OCI-LY3 (cell line): ENCODE results near the gene HSD11B1.

Experiments used
- H2AFZ ChIP-seq: fragments of 200-600, 300-600 bp; shearing (Covaris generic); 2 replicates; pipeline ENCODE4 v1.6.0; 2014; ENCODE audit warnings: antibody characterized with exemption, low read depth, low read length
- H3K27ac ChIP-seq: fragments of 200-600, 300-600 bp; sonication (generic); 2 replicates; pipeline ENCODE4 v1.5.1; 2014; ENCODE audit warnings: mild to moderate bottlenecking, low read length, moderate library complexity, mixed read lengths
- H3K27me3 ChIP-seq: fragments of 200-600, 300-600 bp; sonication (generic); 2 replicates; pipeline ENCODE4 v1.6.1; 2014; ENCODE audit warnings: low read depth, low read length, mixed read lengths
- H3K36me3 ChIP-seq: fragments of 200-600, 300-600 bp; sonication (generic); replicated peaks from 2 replicates; pipeline ENCODE3; 2014; ENCODE audit warnings: low read depth, low read length, mixed read lengths
- H3K4me1 ChIP-seq: fragments of 300-600, 200-600 bp; sonication (generic); 2 replicates; pipeline ENCODE4 v1.6.1; 2014; ENCODE audit warnings: low read length, mixed read lengths
- H3K4me2 ChIP-seq: fragments of 200-600, 300-600 bp; sonication (generic); 2 replicates; pipeline ENCODE4 v1.6.1; 2014; ENCODE audit warnings: low read length, mixed read lengths
- H3K4me3 ChIP-seq: fragments of 300-600, 200-600 bp; sonication (generic); 2 replicates; pipeline ENCODE4 v1.5.1; 2014; ENCODE audit warnings: antibody characterized with exemption, mild to moderate bottlenecking, low read length, moderate library complexity
- H3K79me2 ChIP-seq: fragments of 300-600, 200-600 bp; shearing (Covaris generic); 2 replicates; pipeline ENCODE4 v1.6.1; 2014; ENCODE audit warnings: mild to moderate bottlenecking, low read length, mixed read lengths
- H3K9ac ChIP-seq: fragments of 300-600, 200-600 bp; shearing (Covaris generic); 2 replicates; pipeline ENCODE4 v1.6.0; 2014; ENCODE audit warnings: mild to moderate bottlenecking, low read length, moderate library complexity
- H3K9me3 ChIP-seq: fragments of 200-600, 300-600 bp; shearing (Covaris generic); 2 replicates; pipeline ENCODE4 v1.6.1; 2014; ENCODE audit warnings: low read length, mixed read lengths; ENCODE audit not compliant: insufficient read depth
- H4K20me1 ChIP-seq: fragments of 200-600, 300-600 bp; sonication (generic); 2 replicates; pipeline ENCODE4 v1.6.1; 2016; ENCODE audit warnings: low read length, mixed read lengths; ENCODE audit not compliant: insufficient read depth
- CTCF ChIP-seq: fragments of 200-600, 300-600 bp; sonication (generic); IDR thresholded peaks from 2 replicates; pipeline ENCODE4 v1.5.1; 2014; ENCODE audit warnings: antibody characterized with exemption, low read length, low read depth
- EZH2phosphoT487 ChIP-seq: fragments of 200-600 bp; shearing (Covaris generic); IDR thresholded peaks from 2 replicates; pipeline ENCODE4 v1.6.1; 2018; ENCODE audit warnings: antibody characterized with exemption, mixed run types, low read depth

HSD11B1 gene

GRCh38 chr1:209704584-209704983, at the start of gene HSD11B1:
Gene HSD11B1, plus strand, starts transcription at chr1:209704846. Its CDS starts 97 bp downstream, at chr1:209704943.
- H3K9ac ChIP-seq, result peak within 1 kb of the TSS; percentile 2; the same call in 1 of the 2 replicates
- H4K20me1 ChIP-seq, result no peaks in the 10 kb centered on the region
- peaks cover 22% of the 10 kb centered on the region for H3K4me1 ChIP-seq
- peak within 1 kb of the TSS; percentile 50 for H3K4me3 ChIP-seq
- H3K27ac ChIP-seq, result peak within 1 kb of the TSS; percentile 3
- H3K36me3 ChIP-seq, result no peaks in the 10 kb centered on the region
- H3K27me3 ChIP-seq, result no peaks in the 10 kb centered on the region
- TF ChIP-seq EZH2phosphoT487 (no peak), CTCF (no peak)
- peak within 1 kb of the TSS; percentile 24 for H2AFZ ChIP-seq
- H3K9me3 ChIP-seq, result no peaks in the 10 kb centered on the region
- no peaks in the 10 kb centered on the region for H3K79me2 ChIP-seq
- peak within 1 kb of the TSS; percentile 59 for H3K4me2 ChIP-seq

GRCh38 chr1:209655411-209656231, 49.0 kb upstream of the HSD11B1 start:
- Histone ChIP-seq H3K27ac (no peak overlapping the region), H3K27me3 (no peaks in the 10 kb centered on the region; the same call in 1 of the 2 replicates), H3K4me3 (no peak overlapping the region), H3K36me3 (no peaks in the 10 kb centered on the region), H3K79me2 (no peaks in the 10 kb centered on the region), H2AFZ (no peak overlapping the region), H3K4me1 (peaks cover 70% of the 10 kb centered on the region), H3K9me3 (no peaks in the 10 kb centered on the region), H3K4me2 (no peak overlapping the region), H3K9ac (no peak overlapping the region), H4K20me1 (no peaks in the 10 kb centered on the region)
- no peak for TF ChIP-seq EZH2phosphoT487
- no peak for TF ChIP-seq CTCF

GRCh38 chr1:209657140-209657879, 47.3 kb upstream of the HSD11B1 start:
- no peak overlapping the region for H3K9ac ChIP-seq

More at GRCh38 chr1:209657140-209657879, 47.3 kb upstream of the HSD11B1 start:
- no peaks in the 10 kb centered on the region for H3K36me3 ChIP-seq
- H2AFZ ChIP-seq, result peak overlapping the region; percentile 32; the same call in 1 of the 2 replicates
- H3K4me1 ChIP-seq, result peaks cover 57% of the 10 kb centered on the region
- no peaks in the 10 kb centered on the region for H3K9me3 ChIP-seq
- no peak for TF ChIP-seq EZH2phosphoT487
- TF ChIP-seq CTCF, result no peak
- H3K4me2 ChIP-seq, result peak overlapping the region; percentile 25
- no peaks in the 10 kb centered on the region for H4K20me1 ChIP-seq
- no peaks in the 10 kb centered on the region; the same call in 1 of the 2 replicates for H3K27me3 ChIP-seq
- no peak overlapping the region for H3K4me3 ChIP-seq
- no peak overlapping the region for H3K27ac ChIP-seq
- H3K79me2 ChIP-seq, result no peaks in the 10 kb centered on the region
